NB4 (cell line): Measurements from ENCODE around the gene LCP1.
A peak's percentile ranks its signal among the peaks of the same experiment; 100 is the strongest.

Experiments used
- DNase-seq: peaks from one replicate; pipeline ENCODE4 v3.0.0; 2010; ENCODE audit warnings: low read depth
- H3K4me3 ChIP-seq: one replicate; pipeline ENCODE4 v1.5.1; 2011; ENCODE audit warnings: mild to moderate bottlenecking, low read depth, low read length, moderate library complexity
- CTCF ChIP-seq: IDR thresholded peaks from one replicate; pipeline ENCODE4 v1.5.1; 2012; ENCODE audit warnings: low read depth, low read length
- MAX ChIP-seq: IDR thresholded peaks from 2 replicates; pipeline ENCODE4 v1.6.1; 2011; ENCODE audit warnings: low read depth, low read length
- MYC ChIP-seq: IDR thresholded peaks from 2 replicates; pipeline ENCODE4 v1.6.1; 2011; ENCODE audit warnings: low read depth, low read length
- POLR2A ChIP-seq: IDR thresholded peaks from 2 replicates; pipeline ENCODE4 v1.6.1; 2011; ENCODE audit warnings: mild to moderate bottlenecking; ENCODE audit not compliant: insufficient read length; ENCODE audit errors: extremely low read depth

LCP1 gene

GRCh38 chr13:46171739-46172138, 10.2 kb downstream of the LCP1 start:
- peak overlapping the region; percentile 57 for H3K4me3 ChIP-seq
- DNase-seq = no peak
- TF ChIP-seq MYC (no peak), POLR2A (no peak), CTCF (no peak), MAX (no peak)

GRCh38 chr13:46171217-46171616, 10.8 kb downstream of the LCP1 start:
- TF ChIP-seq POLR2A (peak; percentile 14), MAX (no peak), CTCF (no peak), MYC (0 out of 2 replicates have a peak, but pooled peaks have one; percentile 56)
- peak overlapping the region; percentile 57 for H3K4me3 ChIP-seq
- peak; percentile 81 for DNase-seq

- H3K4me3 ChIP-seq = peak overlapping the region; percentile 57
- DNase-seq = peak; percentile 93
- peak; percentile 48; the same call in 1 of the 2 replicates for TF ChIP-seq MYC
- TF ChIP-seq POLR2A = no peak
- TF ChIP-seq MAX = 0 out of 2 replicates have a peak, but pooled peaks have one; percentile 10
- no peak for TF ChIP-seq CTCF
Measured at GRCh38 chr13:46170687-46171086, 11.3 kb downstream of the LCP1 start.

- TF ChIP-seq CTCF = no peak
- no peak for TF ChIP-seq POLR2A
- TF ChIP-seq MAX = no peak
- TF ChIP-seq MYC = no peak
- peak; percentile 32 for DNase-seq
- peak overlapping the region; percentile 57 for H3K4me3 ChIP-seq
Measured at GRCh38 chr13:46170268-46170667, 11.7 kb downstream of the LCP1 start.

GRCh38 chr13:46169758-46170157, 12.2 kb downstream of the LCP1 start:
- DNase-seq = no peak
- TF ChIP-seq MAX (no peak), POLR2A (no peak), CTCF (no peak), MYC (no peak)
- H3K4me3 ChIP-seq = peak overlapping the region; percentile 57
